HEK293T (cell line): ENCODE measurements around the gene PLCD3.

Experiments
- CTCF ChIA-PET: fragments of 350-600 bp; formaldehyde crosslinking; extraction: SDS; loops from one replicate; lab custom pipeline; 2021; ENCODE audit warnings: antibody characterized with exemption, inconsistent platforms; lab: Yijun Ruan, JAX
- POLR2A ChIA-PET: fragments of 350-600 bp; formaldehyde crosslinking; extraction: SDS; loops from one replicate; lab custom pipeline; 2020; ENCODE audit warnings: antibody characterized with exemption, inconsistent platforms; lab: Yijun Ruan, JAX
- DNase-seq: peaks from one replicate; pipeline ENCODE4 v3.0.0; 2012; ENCODE audit warnings: mixed read lengths; ENCODE audit errors: extremely low spot score
- ARNT ChIP-seq: fragments of 450-650 bp; IDR thresholded peaks from 2 replicates; pipeline ENCODE4 v1.6.1; 2017; ENCODE audit warnings: mild to moderate bottlenecking
- BHLHE40 ChIP-seq: fragments of 450-650 bp; IDR thresholded peaks from 2 replicates; pipeline ENCODE4 v1.6.1; 2016; ENCODE audit warnings: mild to moderate bottlenecking, moderate library complexity, borderline replicate concordance
- CTBP1 ChIP-seq: fragments of 450-650 bp; IDR thresholded peaks from 2 replicates; pipeline ENCODE4 v1.6.1; 2016; ENCODE audit warnings: borderline replicate concordance
- ELF4 ChIP-seq: fragments of 450-650 bp; IDR thresholded peaks from 2 replicates; pipeline ENCODE4 v1.6.1; 2017; ENCODE audit warnings: antibody characterized with exemption
- FOXA1 ChIP-seq: fragments of 450-650 bp; IDR thresholded peaks from 2 replicates; pipeline ENCODE4 v1.6.1; 2016; ENCODE audit warnings: mild to moderate bottlenecking
- FOXK2 ChIP-seq: fragments of 450-650 bp; IDR thresholded peaks from 2 replicates; pipeline ENCODE4 v1.6.1; 2016; ENCODE audit warnings: mild to moderate bottlenecking
- FOXM1 ChIP-seq: fragments of 450-650 bp; IDR thresholded peaks from 2 replicates; pipeline ENCODE4 v1.6.1; 2017; ENCODE audit warnings: mild to moderate bottlenecking, borderline replicate concordance
- HDGF ChIP-seq: fragments of 450-650 bp; IDR thresholded peaks from 2 replicates; pipeline ENCODE4 v1.6.1; 2017; ENCODE audit warnings: antibody characterized with exemption, borderline replicate concordance
- L3MBTL2 ChIP-seq: fragments of 450-650 bp; conservative IDR thresholded peaks from 2 replicates; pipeline ENCODE4 v1.6.1; 2016; ENCODE audit warnings: mild to moderate bottlenecking
- LEF1 ChIP-seq: fragments of 450-650 bp; IDR thresholded peaks from 2 replicates; pipeline ENCODE4 v1.6.1; 2017; ENCODE audit warnings: mild to moderate bottlenecking, borderline replicate concordance
- NFRKB ChIP-seq: fragments of 450-650 bp; IDR thresholded peaks from 2 replicates; pipeline ENCODE4 v1.6.1; 2016; ENCODE audit warnings: mild to moderate bottlenecking, moderate library complexity
- PKNOX1 ChIP-seq: fragments of 450-650 bp; IDR thresholded peaks from 2 replicates; pipeline ENCODE4 v1.6.1; 2016
- SP1 ChIP-seq: fragments of 450-650 bp; IDR thresholded peaks from 2 replicates; pipeline ENCODE4 v1.6.1; 2017
- SUZ12 ChIP-seq: fragments of 450-650 bp; IDR thresholded peaks from 2 replicates; pipeline ENCODE4 v1.6.1; 2016; ENCODE audit warnings: mild to moderate bottlenecking
- TARDBP ChIP-seq: fragments of 450-650 bp; IDR thresholded peaks from 2 replicates; pipeline ENCODE4 v1.6.1; 2016
- ZNF384 ChIP-seq: fragments of 450-650 bp; IDR thresholded peaks from 2 replicates; pipeline ENCODE4 v1.6.1; 2016

Gene PLCD3

GRCh38 chr17:45114117-45114932, 18.0 kb downstream of the PLCD3 start:
- CTCF ChIA-PET: interaction anchor here (1.0 to 1.8 kb wide), 2 partner anchors 15 to 21 kb away, joined by 3 to 10 read pairs; partner anchors contain the start of gene ACBD4
- DNase-seq: no peak
- POLR2A ChIA-PET: interaction anchor here (1.2 kb wide), 1 partner anchor 92 kb away, joined by 3 read pairs; no protein-coding TSS in a partner anchor
- TF ChIP-seq LEF1: no peak
- no peak for TF ChIP-seq ZNF384
- no peak for TF ChIP-seq ELF4
- TF ChIP-seq FOXK2: no peak
- TF ChIP-seq PKNOX1: no peak
- TF ChIP-seq FOXA1: no peak
- no peak for TF ChIP-seq CTBP1
- TF ChIP-seq SP1: no peak
- no peak for TF ChIP-seq NFRKB
- TF ChIP-seq TARDBP: no peak
- no peak for TF ChIP-seq ARNT
- TF ChIP-seq HDGF: no peak
- no peak for TF ChIP-seq BHLHE40
- no peak for TF ChIP-seq L3MBTL2
- no peak for TF ChIP-seq FOXM1
- TF ChIP-seq SUZ12: no peak

- DNase-seq: no peak
- CTCF ChIA-PET: no interaction called here
- POLR2A ChIA-PET: no interaction called here
- TF ChIP-seq SUZ12: no peak
- no peak for TF ChIP-seq ELF4
- TF ChIP-seq L3MBTL2: no peak
- TF ChIP-seq PKNOX1: no peak
- no peak for TF ChIP-seq FOXA1
- TF ChIP-seq HDGF: no peak
- TF ChIP-seq TARDBP: no peak
- no peak for TF ChIP-seq ARNT
Observed at GRCh38 chr17:45113424-45113754, 18.9 kb downstream of the PLCD3 start.

GRCh38 chr17:45112559-45113423, 19.5 kb downstream of the PLCD3 start:
- ChIA-PET CTCF (no interaction called here), POLR2A (interaction anchor here (1.0 kb wide), 1 partner anchor 52 kb away, joined by 4 read pairs; the partner anchor contains the start of gene NMT1)
- no peak for TF ChIP-seq PKNOX1
- TF ChIP-seq BHLHE40: no peak
- no peak for TF ChIP-seq LEF1
- no peak for TF ChIP-seq FOXA1
- no peak for TF ChIP-seq NFRKB
- TF ChIP-seq ZNF384: no peak
- no peak for TF ChIP-seq ARNT
- TF ChIP-seq L3MBTL2: no peak
- TF ChIP-seq ELF4: no peak
- no peak for TF ChIP-seq SUZ12
- no peak for TF ChIP-seq FOXM1
- no peak for TF ChIP-seq SP1
- TF ChIP-seq FOXK2: no peak
- DNase-seq: no peak

GRCh38 chr17:45111850-45112249, 20.5 kb downstream of the PLCD3 start:
- POLR2A ChIA-PET: interaction anchor here (1.0 kb wide), 1 partner anchor 51 kb away, joined by 4 read pairs; the partner anchor contains the start of gene NMT1
- CTCF ChIA-PET: interaction anchor here (0.7 to 0.8 kb wide), 2 partner anchors 16 to 24 kb away, joined by 3 read pairs; partner anchors contain the start of gene ACBD4
- TF ChIP-seq ZNF384: no peak
- no peak for TF ChIP-seq SP1
- no peak for TF ChIP-seq FOXM1
- TF ChIP-seq LEF1: no peak
- no peak for DNase-seq

GRCh38 chr17:45110676-45111611, 21.4 kb downstream of the PLCD3 start:
- POLR2A ChIA-PET: no interaction called here
- CTCF ChIA-PET: interaction anchor here (0.7 kb wide), 1 partner anchor 15 kb away, joined by 3 read pairs; no protein-coding TSS in a partner anchor
- DNase-seq: no peak
- TF ChIP-seq ELF4 (no peak), CTBP1 (no peak)
